ENCODE data around the gene PRELP.
A peak's percentile ranks its signal among the peaks of the same experiment; 100 is the strongest.

The PRELP gene

GRCh38 chr1:203479646-203480045 is 4.0 kb downstream of the PRELP start:
- no peak for DNase-seq

DNA sequence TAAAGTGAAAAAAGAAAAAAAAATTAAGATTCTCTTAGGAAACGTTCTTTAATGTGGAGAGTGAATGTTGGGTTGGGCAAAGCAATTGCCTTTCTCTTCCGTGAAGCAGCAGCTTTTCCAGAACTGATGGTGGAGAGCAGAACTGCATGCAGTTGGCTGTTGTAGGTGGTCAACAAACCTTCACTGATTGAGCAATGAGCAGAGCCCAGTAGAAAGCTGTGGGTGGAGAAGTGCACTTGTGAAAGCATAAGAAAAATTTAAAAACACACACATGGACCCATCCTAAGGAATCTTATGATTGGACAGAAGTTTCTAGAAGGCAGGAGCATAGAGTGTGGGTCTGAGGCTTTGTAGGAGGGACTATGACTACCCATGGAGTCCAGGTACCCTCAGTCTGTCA is 4.5 kb downstream of the PRELP start:
- no peak for DNase-seq

- peak; percentile 79 for DNase-seq
Measured at GRCh38 chr1:203480525-203481084, 5.0 kb downstream of the PRELP start.

GRCh38 chr1:203481196-203481595 is 5.6 kb downstream of the PRELP start:
- DNase-seq: no peak

DNA sequence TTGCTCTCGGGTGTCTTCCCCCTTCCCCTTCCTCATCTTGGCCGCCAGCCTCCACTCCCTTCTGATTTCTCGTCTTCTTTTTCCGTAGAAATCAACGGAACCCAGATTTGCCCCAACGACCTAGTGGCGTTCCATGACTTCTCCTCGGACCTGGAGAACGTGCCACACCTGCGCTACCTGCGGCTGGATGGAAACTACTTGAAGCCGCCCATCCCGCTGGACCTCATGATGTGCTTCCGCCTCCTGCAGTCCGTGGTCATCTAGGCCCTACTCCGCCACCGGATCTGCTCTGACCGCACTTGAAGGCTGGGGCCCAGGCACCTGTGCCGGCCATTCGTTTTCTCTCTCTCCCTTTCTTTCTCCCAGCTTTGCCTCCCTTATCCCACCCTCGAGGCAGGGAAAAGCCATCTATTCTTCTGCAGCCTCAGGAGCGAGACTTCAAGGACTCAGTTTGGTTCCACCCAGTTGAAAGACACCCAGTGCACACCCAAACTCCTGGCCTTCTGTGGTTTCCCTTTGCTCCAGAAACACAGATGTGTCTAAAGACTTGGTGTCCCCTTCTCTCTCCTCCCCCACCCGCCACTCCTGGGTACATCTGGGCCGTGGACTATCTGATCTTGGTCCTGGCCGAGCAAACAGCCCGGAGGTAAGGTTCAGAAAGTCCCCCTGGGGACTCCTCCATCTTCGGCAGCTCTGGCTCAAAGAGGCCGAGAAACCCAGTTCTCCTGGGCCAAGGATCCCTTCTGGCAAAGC is 11.2 kb downstream of the PRELP start:
- no peak for DNase-seq

DNA sequence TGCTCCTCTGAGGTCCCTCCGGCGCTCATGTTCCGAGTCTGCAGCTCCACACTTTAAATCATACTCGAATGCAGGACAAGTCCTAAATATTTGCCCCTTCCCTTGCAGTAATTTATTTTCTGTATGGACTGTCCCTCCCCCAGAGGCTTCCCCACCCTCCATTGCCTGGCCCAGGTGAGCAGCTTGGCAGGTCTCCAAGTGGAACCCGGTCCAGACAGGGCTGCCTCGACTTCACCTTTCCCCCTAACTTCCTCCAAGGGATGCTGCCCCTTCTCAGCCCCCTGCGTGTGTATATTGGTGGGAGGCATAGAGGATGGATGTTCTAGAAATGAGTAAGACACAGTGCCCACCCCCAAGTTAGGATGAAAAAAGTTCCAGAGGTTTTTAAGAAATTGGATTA is 12.9 kb downstream of the PRELP start:
- DNase-seq: no peak

DNA sequence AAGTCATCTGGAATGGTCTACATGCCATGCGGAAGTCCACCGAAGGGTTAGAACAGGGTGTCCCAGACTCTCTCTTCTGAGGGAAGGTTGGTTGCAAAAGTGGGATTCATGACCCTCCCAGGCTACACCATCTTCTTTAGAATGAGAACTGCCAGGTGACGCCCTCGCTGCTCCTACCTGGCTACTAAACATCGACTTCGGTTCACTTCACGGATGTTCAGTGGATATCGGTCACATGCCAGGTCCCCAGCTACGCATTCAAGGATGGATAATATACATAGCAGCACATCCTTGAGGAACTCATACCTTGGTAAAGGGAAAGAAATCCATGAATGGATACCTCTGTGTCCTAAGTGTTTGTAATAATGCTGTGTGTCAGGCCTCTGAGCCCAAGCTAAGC is 15.0 kb downstream of the PRELP start:
- no peak for DNase-seq

DNA sequence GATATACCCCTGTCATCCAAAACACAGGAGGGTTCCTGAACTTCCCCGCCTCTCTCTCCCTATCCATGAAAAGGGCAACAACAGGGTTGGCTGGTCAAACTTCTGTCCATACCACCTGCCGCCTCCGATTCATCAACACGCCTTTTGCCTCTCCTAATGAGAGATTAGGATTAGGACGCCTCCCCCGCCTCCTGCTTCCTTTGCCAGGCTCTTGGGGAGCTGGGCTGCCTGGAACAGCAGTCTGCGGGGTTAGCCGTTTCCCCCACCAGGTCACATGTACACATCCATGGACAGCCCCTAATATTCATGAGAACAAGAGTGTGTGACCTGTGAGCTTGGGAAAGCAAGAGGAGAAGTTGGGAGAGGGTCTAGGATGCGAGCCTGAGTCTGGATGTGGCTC is 16.1 kb downstream of the PRELP start:
- DNase-seq: no peak

- peak; percentile 90 for DNase-seq
Measured at GRCh38 chr1:203492082-203492747, 16.6 kb downstream of the PRELP start.

DNA sequence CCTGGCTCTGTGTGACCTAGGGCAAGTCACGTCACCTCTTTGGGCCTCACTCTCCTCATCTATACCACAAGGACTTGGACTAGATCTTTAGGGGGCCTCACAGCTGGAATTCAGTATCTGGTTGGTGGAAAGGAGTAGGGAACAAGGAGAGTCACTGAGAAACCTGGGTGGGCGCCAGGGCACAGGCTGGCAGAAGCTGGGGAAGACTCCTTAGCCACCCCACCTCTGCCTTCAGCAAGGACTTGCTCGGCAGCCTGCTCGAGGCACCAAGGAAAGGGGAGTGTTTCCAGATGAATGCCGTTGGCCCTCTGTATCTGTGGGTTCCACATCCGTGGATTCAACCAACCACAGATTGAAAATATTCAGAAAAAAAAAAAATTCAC is 17.1 kb downstream of the PRELP start:
- DNase-seq: no peak

DNA sequence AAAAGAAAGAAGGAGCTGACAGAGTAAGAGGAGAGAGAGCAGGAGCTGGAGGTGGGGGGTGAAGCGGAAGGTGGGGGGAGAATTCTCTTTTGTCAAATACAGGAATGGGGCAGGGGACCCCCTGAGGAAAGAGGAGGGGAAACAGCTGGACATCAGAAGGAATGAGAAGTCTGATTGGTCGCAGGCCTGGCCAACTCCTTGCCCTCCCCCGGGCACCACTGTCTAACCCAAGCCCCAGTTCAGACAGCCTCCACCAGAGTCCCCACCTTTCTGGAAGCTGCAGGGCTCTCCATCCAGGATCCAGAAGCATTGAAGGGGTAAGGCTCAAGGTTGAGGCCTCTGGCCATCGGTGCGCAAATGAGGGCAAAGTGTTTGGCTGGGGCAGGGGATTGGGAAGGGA is 18.3 kb downstream of the PRELP start, which contains the start of gene OPTC:
OPTC (plus strand) TSS at position 253 of the 400 bp plus-strand sequence. CDS start 1,853 bp downstream, outside the sequence.
- DNase-seq: no peak

DNA sequence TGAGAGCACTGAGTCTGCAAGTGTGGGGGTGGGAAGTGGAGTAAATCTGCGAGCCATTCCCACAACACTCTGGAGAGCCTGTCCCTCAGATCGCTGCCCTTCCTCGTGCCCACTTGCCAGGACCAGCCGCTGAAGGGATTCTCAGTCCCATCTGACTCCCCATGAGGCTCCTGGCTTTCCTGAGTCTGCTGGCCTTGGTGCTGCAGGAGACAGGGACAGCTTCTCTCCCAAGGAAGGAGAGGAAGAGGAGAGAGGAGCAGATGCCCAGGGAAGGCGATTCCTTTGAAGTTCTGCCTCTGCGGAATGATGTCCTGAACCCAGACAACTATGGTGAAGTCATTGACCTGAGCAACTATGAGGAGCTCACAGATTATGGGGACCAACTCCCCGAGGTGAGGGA is 20.2 kb downstream of the PRELP start:
- no peak for DNase-seq

DNA sequence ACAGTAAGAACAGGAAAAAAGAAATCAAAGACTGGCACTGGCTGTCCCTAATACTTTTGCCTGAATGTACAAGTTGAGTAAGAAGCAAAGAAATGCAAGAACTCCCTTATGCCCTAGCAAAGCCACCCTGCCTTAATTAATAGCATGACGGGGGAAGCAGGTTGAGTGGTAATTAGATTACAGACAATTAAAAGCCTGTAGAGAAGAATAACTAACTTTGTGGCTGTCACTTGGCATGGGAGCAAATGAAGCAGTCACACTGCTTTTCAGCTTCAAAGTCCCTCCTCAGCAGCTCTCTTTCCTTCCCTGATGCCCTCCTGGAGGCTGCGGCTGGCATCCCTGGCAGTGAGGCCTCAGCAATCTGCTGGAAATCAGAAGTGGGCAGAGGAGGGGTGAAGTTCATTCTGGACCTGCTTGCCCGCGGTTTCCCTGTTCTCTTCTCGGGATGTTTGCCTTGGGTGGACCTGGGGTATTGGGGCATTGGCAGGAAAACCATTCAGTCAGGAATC is 21.7 kb downstream of the PRELP start:
- no peak for DNase-seq

- no peak for DNase-seq
Measured at GRCh38 chr1:203499643-203500278, 24.2 kb downstream of the PRELP start.

- no peak for DNase-seq
Measured at GRCh38 chr1:203500279-203500678, 24.7 kb downstream of the PRELP start.

DNA sequence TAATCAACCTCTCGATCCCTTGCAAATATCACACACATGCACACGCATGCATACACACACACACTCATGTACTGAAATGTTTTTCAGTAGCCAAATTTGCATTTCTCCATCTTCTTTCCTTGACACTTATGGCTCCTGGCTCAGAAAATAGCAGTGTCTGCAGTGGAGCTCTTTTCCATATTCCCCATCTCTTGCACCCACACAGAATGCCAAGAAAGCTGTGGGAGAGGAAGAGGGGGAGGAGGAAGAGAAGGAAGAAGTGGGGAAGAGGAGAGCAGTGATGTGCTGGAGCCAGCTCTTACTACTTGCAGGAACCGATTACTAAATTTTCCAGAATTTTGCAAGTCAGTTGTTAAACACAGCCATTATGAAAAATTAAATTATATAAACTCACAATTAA is 28.2 kb downstream of the PRELP start:
- DNase-seq: no peak

DNA sequence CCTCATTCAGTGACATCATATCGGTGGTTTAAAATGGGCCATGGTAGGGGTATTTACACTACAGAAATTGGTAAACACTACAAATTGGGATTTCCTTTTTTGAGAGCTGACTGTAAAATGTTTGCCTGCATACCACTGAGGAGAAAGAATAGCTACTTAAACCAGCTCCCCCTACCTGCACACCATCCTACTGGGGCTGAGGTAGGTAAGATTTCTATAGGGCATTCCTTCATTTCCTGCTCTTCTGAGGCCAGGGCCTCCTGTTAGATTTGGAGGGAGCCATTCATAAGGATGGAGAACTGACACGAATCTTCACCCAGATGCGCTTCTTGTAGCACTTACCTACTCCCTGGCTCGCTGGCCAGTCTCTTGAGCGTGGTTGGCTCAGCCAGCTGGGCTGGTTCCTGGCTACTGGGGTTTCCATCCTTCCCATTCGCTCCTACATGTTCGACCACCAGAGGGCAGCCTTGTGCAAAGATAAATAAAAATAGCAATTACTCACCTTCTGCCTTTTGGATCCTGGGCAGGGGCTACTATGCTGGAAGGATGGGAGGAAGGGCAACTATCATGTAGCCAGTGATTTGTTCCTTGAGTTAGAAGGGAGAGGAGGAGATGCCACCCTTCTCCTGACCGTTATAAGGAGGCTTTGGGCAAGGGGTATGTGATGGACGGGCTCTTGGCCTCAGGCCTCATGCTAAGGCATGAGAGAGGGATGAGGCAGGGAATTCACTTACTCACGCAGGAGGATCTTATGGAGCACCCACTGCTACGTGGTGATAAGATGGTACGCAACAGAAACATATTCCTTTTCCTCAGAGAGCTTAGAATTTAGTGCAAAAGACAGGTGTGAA is 29.0 kb downstream of the PRELP start:
- peak; percentile 89 for DNase-seq

- no peak for DNase-seq
Measured at GRCh38 chr1:203505526-203506204, 30.1 kb downstream of the PRELP start.

DNA sequence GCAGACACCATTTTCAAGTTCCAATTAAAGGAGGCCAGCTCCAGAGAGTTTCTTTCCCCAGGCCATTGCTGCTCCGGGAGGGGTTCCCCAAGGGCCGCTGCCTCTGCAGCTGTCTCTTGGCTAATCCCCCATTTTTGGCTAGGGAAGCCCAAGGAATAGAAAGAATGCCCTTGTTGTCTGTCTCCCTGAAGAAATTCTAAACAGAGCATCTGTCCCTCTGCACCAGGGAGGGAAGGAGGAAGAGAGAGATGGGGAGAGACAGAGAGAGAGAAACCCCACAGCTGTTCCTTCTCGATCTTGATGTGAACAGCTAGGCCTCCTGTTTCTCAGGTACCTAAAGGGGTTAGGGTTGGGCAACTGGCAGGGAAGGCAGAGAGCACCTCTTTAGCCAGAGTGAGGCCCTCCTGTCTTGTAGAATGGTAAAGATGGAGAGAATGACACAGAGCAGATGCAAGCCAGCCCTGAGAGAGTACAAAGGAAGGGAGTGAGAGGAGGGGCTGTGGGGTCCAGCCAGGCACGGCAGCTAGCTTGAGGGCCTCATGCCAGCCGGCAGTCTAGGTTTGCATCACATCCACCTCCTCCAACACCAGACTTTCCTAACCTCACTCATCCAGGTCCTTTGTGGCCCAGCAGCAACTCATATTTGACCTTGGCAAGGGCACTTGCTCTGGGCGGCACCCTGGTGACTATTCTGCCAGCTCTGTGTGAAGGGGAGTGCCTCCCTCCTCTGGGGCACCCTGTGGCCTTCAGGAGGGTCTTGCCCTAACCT is 31.4 kb downstream of the PRELP start:
- DNase-seq: peak; percentile 55

- DNase-seq: no peak
Measured at GRCh38 chr1:203507759-203508158, 32.2 kb downstream of the PRELP start.

DNA sequence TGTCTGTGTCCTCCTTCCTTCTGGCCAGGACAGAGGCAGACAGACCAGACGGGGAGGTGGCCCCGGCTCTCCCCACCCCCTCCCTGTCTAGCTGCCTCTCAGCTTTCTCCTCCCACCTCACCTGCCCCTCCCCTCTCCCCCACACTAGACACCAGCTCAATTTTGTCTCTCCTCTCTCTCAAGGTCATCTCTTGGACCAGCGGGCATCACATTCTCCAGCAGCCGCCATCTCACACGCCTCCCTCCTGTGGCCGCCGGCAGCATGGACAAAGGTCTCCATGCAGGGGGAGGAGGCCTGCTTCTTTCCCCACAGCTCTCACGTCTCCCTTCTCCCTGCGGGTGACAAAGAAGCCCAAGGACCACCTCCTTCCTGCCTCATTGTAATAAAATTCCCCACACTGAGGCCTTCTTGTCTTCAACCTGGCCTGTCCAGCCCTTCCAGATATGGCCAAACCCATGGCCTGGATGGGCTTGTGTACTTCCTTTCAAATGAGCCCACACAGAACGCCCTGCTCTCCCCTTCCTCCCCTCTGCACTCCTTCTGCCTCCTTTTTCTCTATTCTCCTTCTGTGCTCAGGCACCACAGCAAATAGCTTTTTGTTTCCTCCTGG is 33.0 kb downstream of the PRELP start:
- no peak for DNase-seq
